ENCODE measurements around the gene SLC5A4.

The SLC5A4 gene

GRCh38 chr22:32206774-32207758 lies 48.1 kb downstream of the SLC5A4 start:
- Histone ChIP-seq H3K79me2 (ENCODE audit: low read length) (no peaks in the 10 kb centered on the region), H3K36me3 (replicated peaks; ENCODE audit: insufficient read depth, low read length) (no peaks in the 10 kb centered on the region), H3F3A (ENCODE audit: insufficient read depth, low read length) (no peaks in the 10 kb centered on the region), H3K4me3 (ENCODE audit: low read length) (peak overlapping the region; percentile 19; the same call in 1 of the 2 replicates), H3K4me2 (ENCODE audit: low read depth, low read length) (peak overlapping the region; percentile 58; the same call in 1 of the 2 replicates), H3K4me1 (ENCODE audit: low read length) (no peaks in the 10 kb centered on the region), H3K9me3 (replicated peaks; ENCODE audit: insufficient read depth, low read length) (no peaks in the 10 kb centered on the region), H3K9ac (ENCODE audit: low read length) (no peak overlapping the region), H3K27ac (ENCODE audit: low read length) (no peak overlapping the region), H3K27me3 (replicated peaks; ENCODE audit: insufficient read depth, low read length) (peaks cover 6% of the 10 kb centered on the region), H3K9me2 (replicated peaks; ENCODE audit: insufficient read depth, low read length) (no peaks in the 10 kb centered on the region), H4K20me1 (ENCODE audit: insufficient read depth, low read length) (no peaks in the 10 kb centered on the region), H2AFZ (ENCODE audit: low read length) (peak overlapping the region; percentile 75)
- DNase-seq: peak; percentile 59
- TF ChIP-seq EZH2 (optimal IDR thresholded peaks at IDR 0.05; ENCODE audit: low read depth, low read length): no peak
- no peak for TF ChIP-seq EZH2phosphoT487 (IDR thresholded peaks at IDR 0.05; ENCODE audit: low read length)
- peak; percentile 68 for TF ChIP-seq CTCF (IDR thresholded peaks at IDR 0.05; ENCODE audit: low read length)

DNA sequence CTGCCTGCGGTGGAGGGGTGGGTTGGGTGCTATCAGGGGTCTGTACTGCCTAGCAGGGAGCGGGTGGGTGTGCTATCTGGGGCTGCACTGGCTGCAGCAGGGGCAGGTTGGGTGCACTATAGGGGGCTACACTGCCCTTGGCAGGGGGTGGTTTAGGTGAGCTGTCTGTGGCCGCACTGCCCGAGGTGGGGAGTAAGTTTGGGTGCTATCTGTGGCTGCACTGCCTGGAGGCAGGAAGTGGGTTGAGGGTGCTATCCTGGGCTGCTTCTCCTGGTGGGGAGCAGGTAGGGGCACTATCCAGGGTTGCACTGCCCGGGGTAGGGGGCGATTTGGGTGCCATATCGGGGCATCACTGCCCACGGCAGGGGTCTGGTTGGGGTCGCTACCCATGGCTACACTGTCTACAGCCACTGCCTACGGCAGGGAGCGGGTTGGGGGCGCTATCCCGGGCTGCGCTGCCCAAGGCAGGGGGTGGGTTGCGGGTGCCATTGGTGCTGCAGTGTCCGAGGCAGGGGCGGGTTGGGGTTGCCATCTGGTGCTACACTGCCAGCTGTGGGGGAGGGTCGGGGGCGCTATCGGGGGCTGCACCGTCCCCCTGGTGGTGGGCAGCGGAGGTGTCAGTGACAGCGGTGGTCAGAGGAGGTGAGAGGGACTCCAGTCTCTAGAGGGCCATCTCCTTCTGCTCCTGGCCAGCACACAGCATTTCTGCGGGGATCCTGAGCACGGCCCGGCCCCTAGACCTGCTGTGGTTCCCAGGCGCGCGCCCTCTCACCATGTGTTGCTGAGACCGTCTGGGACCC lies 49.0 kb downstream of the SLC5A4 start:
- no peak for DNase-seq
- H3K4me3 ChIP-seq (ENCODE audit: low read length): peak overlapping the region; percentile 19; the same call in 1 of the 2 replicates
- H3K9me2 ChIP-seq (replicated peaks; ENCODE audit: insufficient read depth, low read length): no peaks in the 10 kb centered on the region
- H3K4me1 ChIP-seq (ENCODE audit: low read length): no peaks in the 10 kb centered on the region
- no peaks in the 10 kb centered on the region for H4K20me1 ChIP-seq (ENCODE audit: insufficient read depth, low read length)
- no peaks in the 10 kb centered on the region for H3K9me3 ChIP-seq (replicated peaks; ENCODE audit: insufficient read depth, low read length)
- H3K27ac ChIP-seq (ENCODE audit: low read length): no peak overlapping the region
- H3K36me3 ChIP-seq (replicated peaks; ENCODE audit: insufficient read depth, low read length): no peaks in the 10 kb centered on the region
- H3K4me2 ChIP-seq (ENCODE audit: low read depth, low read length): peak overlapping the region; percentile 58; the same call in 1 of the 2 replicates
- no peaks in the 10 kb centered on the region for H3F3A ChIP-seq (ENCODE audit: insufficient read depth, low read length)
- no peaks in the 10 kb centered on the region for H3K79me2 ChIP-seq (ENCODE audit: low read length)
- no peak for TF ChIP-seq EZH2phosphoT487 (IDR thresholded peaks at IDR 0.05; ENCODE audit: low read length)
- H3K27me3 ChIP-seq (replicated peaks; ENCODE audit: insufficient read depth, low read length): peaks cover 6% of the 10 kb centered on the region
- no peak overlapping the region for H3K9ac ChIP-seq (ENCODE audit: low read length)
- H2AFZ ChIP-seq (ENCODE audit: low read length): peak overlapping the region; percentile 75

- Histone ChIP-seq H3K4me3 (ENCODE audit: low read length) (no peak within 1 kb of the TSS), H4K20me1 (ENCODE audit: insufficient read depth, low read length) (no peaks in the 10 kb centered on the region), H3K4me2 (ENCODE audit: low read depth, low read length) (no peak within 1 kb of the TSS), H2AFZ (ENCODE audit: low read length) (no peak within 1 kb of the TSS), H3K4me1 (ENCODE audit: low read length) (no peaks in the 10 kb centered on the region), H3K9me3 (replicated peaks; ENCODE audit: insufficient read depth, low read length) (no peaks in the 10 kb centered on the region), H3K79me2 (ENCODE audit: low read length) (no peaks in the 10 kb centered on the region), H3K27ac (ENCODE audit: low read length) (no peak within 1 kb of the TSS), H3K36me3 (replicated peaks; ENCODE audit: insufficient read depth, low read length) (no peaks in the 10 kb centered on the region), H3K9me2 (replicated peaks; ENCODE audit: insufficient read depth, low read length) (no peaks in the 10 kb centered on the region), H3K27me3 (replicated peaks; ENCODE audit: insufficient read depth, low read length) (peaks cover 6% of the 10 kb centered on the region), H3F3A (ENCODE audit: insufficient read depth, low read length) (no peaks in the 10 kb centered on the region), H3K9ac (ENCODE audit: low read length) (no peak within 1 kb of the TSS)
- TF ChIP-seq CTCF (IDR thresholded peaks at IDR 0.05; ENCODE audit: low read length): no peak
- no peak for TF ChIP-seq EZH2 (optimal IDR thresholded peaks at IDR 0.05; ENCODE audit: low read depth, low read length)
- TF ChIP-seq EZH2phosphoT487 (IDR thresholded peaks at IDR 0.05; ENCODE audit: low read length): no peak
- no peak for DNase-seq
Measured at GRCh38 chr22:32204856-32205722, 50.1 kb downstream of the SLC5A4 start, which contains the start of gene RFPL2. TSS of gene RFPL2 (minus strand) at chr22:32205073. CDS start at chr22:32202451, 2,622 bp downstream.

Measured in MM.1S (cell line).